Activated T-helper 17 cell treated with anti-CD3 and anti-CD28 coated beads, Interleukin-2, amount 50 U/mL, for 72 hours (primary cell): Measurements from ENCODE around the gene HAUS3. TPM values are rescaled to one million over a fixed set of nuclear protein-coding genes. Genes with fewer than 3 reads are reported as not detected.

Experiments used
- ATAC-seq: fragments of 150-1000 bp; cut with Tn5 transposase; replicated peaks from 2 replicates; pipeline ENCODE4 v1.10.0; 2021; ENCODE audit warnings: mild to moderate bottlenecking, moderate library complexity
- H3K27ac Mint-ChIP-seq: one replicate; pipeline ENCODE4 v1.8.0; 2022; ENCODE audit warnings: mixed read lengths
- H3K27me3 Mint-ChIP-seq: one replicate; pipeline ENCODE4 v1.8.0; 2022; ENCODE audit warnings: mixed read lengths
- H3K36me3 Mint-ChIP-seq: one replicate; pipeline ENCODE4 v1.8.0; 2022; ENCODE audit warnings: low read depth, mild to moderate bottlenecking, mixed read lengths
- H3K4me1 Mint-ChIP-seq: one replicate; pipeline ENCODE4 v1.8.0; 2022; ENCODE audit warnings: mixed read lengths
- H3K4me3 Mint-ChIP-seq: one replicate; pipeline ENCODE4 v1.8.0; 2022; ENCODE audit warnings: mild to moderate bottlenecking, mixed read lengths
- H3K9me3 Mint-ChIP-seq: one replicate; pipeline ENCODE4 v1.8.0; 2022; ENCODE audit warnings: mixed read lengths
- total RNA-seq, 2 donors: library from RNA; stranded (reverse); gene quantifications; one replicate each; pipeline ENCODE4 v1.2.3, GENCODE V29; 2022

The HAUS3 gene
- total RNA-seq, 2 donors from 2014 or later = 27.1 to 28.0 TPM

- Mint-ChIP-seq H3K27me3 (no peaks in the 10 kb centered on the region), H3K9me3 (no peaks in the 10 kb centered on the region), H3K4me3 (peak within 1 kb of the TSS; percentile 51), H3K27ac (no peak within 1 kb of the TSS), H3K36me3 (no peaks in the 10 kb centered on the region), H3K4me1 (no peaks in the 10 kb centered on the region)
- no peak for ATAC-seq
These were observed 19.9 kb upstream of the HAUS3 start, which contains the start of gene MXD4 for GRCh38 chr4:2261853-2262144. MXD4 (minus strand) TSS chr4:2262109; CDS start chr4:2261980, 129 bp downstream.

GRCh38 chr4:2261110-2261852 lies 19.4 kb upstream of the HAUS3 start:
- no peaks in the 10 kb centered on the region for H3K36me3 Mint-ChIP-seq
- peak; percentile 27 for ATAC-seq
- H3K4me1 Mint-ChIP-seq = no peaks in the 10 kb centered on the region
- H3K4me3 Mint-ChIP-seq = peak overlapping the region; percentile 51
- H3K27ac Mint-ChIP-seq = no peak overlapping the region
- H3K9me3 Mint-ChIP-seq = no peaks in the 10 kb centered on the region
- no peaks in the 10 kb centered on the region for H3K27me3 Mint-ChIP-seq

GRCh38 chr4:2260344-2261109 lies 18.6 kb upstream of the HAUS3 start:
- no peaks in the 10 kb centered on the region for H3K9me3 Mint-ChIP-seq
- H3K4me1 Mint-ChIP-seq = no peaks in the 10 kb centered on the region
- H3K4me3 Mint-ChIP-seq = peak overlapping the region; percentile 50
- H3K36me3 Mint-ChIP-seq = no peaks in the 10 kb centered on the region
- no peak for ATAC-seq
- H3K27ac Mint-ChIP-seq = no peak overlapping the region
- no peaks in the 10 kb centered on the region for H3K27me3 Mint-ChIP-seq

GRCh38 chr4:2259541-2260343 lies 17.8 kb upstream of the HAUS3 start:
- H3K4me3 Mint-ChIP-seq = no peak overlapping the region
- peaks cover 4% of the 10 kb centered on the region for H3K36me3 Mint-ChIP-seq
- no peak overlapping the region for H3K27ac Mint-ChIP-seq
- ATAC-seq = no peak
- H3K9me3 Mint-ChIP-seq = no peaks in the 10 kb centered on the region
- H3K4me1 Mint-ChIP-seq = no peaks in the 10 kb centered on the region
- H3K27me3 Mint-ChIP-seq = no peaks in the 10 kb centered on the region

GRCh38 chr4:2259036-2259540 lies 17.2 kb upstream of the HAUS3 start:
- H3K36me3 Mint-ChIP-seq = peaks cover 10% of the 10 kb centered on the region
- no peak for ATAC-seq
- H3K27me3 Mint-ChIP-seq = no peaks in the 10 kb centered on the region
- no peaks in the 10 kb centered on the region for H3K4me1 Mint-ChIP-seq
- no peak overlapping the region for H3K4me3 Mint-ChIP-seq
- no peak overlapping the region for H3K27ac Mint-ChIP-seq
- H3K9me3 Mint-ChIP-seq = no peaks in the 10 kb centered on the region

GRCh38 chr4:2258091-2259035 lies 16.4 kb upstream of the HAUS3 start:
- Mint-ChIP-seq H3K4me1 (no peaks in the 10 kb centered on the region), H3K36me3 (peaks cover 14% of the 10 kb centered on the region), H3K9me3 (no peaks in the 10 kb centered on the region), H3K27me3 (no peaks in the 10 kb centered on the region), H3K27ac (peak overlapping the region; percentile 22), H3K4me3 (no peak overlapping the region)
- ATAC-seq = no peak

- Mint-ChIP-seq H3K9me3 (no peaks in the 10 kb centered on the region), H3K27ac (peak overlapping the region; percentile 22), H3K27me3 (no peaks in the 10 kb centered on the region), H3K4me1 (no peaks in the 10 kb centered on the region), H3K4me3 (no peak overlapping the region), H3K36me3 (peaks cover 14% of the 10 kb centered on the region)
- ATAC-seq = no peak
These were observed 15.6 kb upstream of the HAUS3 start for GRCh38 chr4:2257361-2258081.

- ATAC-seq = no peak
- no peak overlapping the region for H3K27ac Mint-ChIP-seq
- H3K27me3 Mint-ChIP-seq = no peaks in the 10 kb centered on the region
- no peaks in the 10 kb centered on the region for H3K4me1 Mint-ChIP-seq
- peaks cover 14% of the 10 kb centered on the region for H3K36me3 Mint-ChIP-seq
- H3K4me3 Mint-ChIP-seq = no peak overlapping the region
- no peaks in the 10 kb centered on the region for H3K9me3 Mint-ChIP-seq
These were observed 14.9 kb upstream of the HAUS3 start for GRCh38 chr4:2256781-2257191.

- ATAC-seq = no peak
- Mint-ChIP-seq H3K27me3 (no peaks in the 10 kb centered on the region), H3K27ac (no peak overlapping the region)
These were observed 14.3 kb upstream of the HAUS3 start for GRCh38 chr4:2256156-2256731.

GRCh38 chr4:2255501-2256155 lies 13.7 kb upstream of the HAUS3 start:
- no peaks in the 10 kb centered on the region for H3K4me1 Mint-ChIP-seq
- H3K4me3 Mint-ChIP-seq = no peak overlapping the region
- peaks cover 14% of the 10 kb centered on the region for H3K36me3 Mint-ChIP-seq
- no peaks in the 10 kb centered on the region for H3K9me3 Mint-ChIP-seq
- H3K27me3 Mint-ChIP-seq = no peaks in the 10 kb centered on the region
- no peak for ATAC-seq
- H3K27ac Mint-ChIP-seq = no peak overlapping the region

More at GRCh38 chr4:2256156-2256731, 14.3 kb upstream of the HAUS3 start:
- peaks cover 14% of the 10 kb centered on the region for H3K36me3 Mint-ChIP-seq
- H3K4me3 Mint-ChIP-seq = no peak overlapping the region
- H3K9me3 Mint-ChIP-seq = no peaks in the 10 kb centered on the region
- H3K4me1 Mint-ChIP-seq = no peaks in the 10 kb centered on the region

- Mint-ChIP-seq H3K9me3 (no peaks in the 10 kb centered on the region), H3K27me3 (no peaks in the 10 kb centered on the region), H3K4me1 (no peaks in the 10 kb centered on the region), H3K36me3 (peaks cover 14% of the 10 kb centered on the region), H3K27ac (no peak overlapping the region), H3K4me3 (no peak overlapping the region)
- ATAC-seq = no peak
These were observed 13.0 kb upstream of the HAUS3 start for GRCh38 chr4:2254665-2255500.
